ENCODE results near the gene KCNJ16. TPM values are rescaled to one million over a fixed set of nuclear protein-coding genes. Genes with fewer than 3 reads are reported as not detected.

KCNJ16 gene
- total RNA-seq, 1 experiment from 2014 or later, result not detected

DNA sequence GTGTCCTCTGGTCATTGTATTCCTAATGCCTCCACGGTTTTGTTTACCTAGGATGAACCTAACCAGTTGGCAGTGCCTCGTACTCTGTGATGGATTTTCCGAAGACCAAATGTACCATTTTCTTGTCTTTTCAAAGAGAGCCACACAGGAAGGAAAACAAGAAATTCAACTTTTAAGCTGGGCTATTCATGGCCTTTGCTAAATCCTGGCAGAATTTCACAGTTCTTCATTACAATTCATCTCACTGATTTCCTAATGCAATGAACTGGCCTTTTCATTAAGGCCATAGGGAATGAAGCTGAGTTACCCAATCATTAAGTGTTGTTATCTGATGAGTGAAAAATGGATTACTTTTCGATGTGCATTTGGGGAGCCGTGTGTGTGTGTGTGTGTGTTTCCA, 7.9 kb upstream of the KCNJ16 start:
- DNase-seq (ENCODE audit: low read depth), result no peak

DNA sequence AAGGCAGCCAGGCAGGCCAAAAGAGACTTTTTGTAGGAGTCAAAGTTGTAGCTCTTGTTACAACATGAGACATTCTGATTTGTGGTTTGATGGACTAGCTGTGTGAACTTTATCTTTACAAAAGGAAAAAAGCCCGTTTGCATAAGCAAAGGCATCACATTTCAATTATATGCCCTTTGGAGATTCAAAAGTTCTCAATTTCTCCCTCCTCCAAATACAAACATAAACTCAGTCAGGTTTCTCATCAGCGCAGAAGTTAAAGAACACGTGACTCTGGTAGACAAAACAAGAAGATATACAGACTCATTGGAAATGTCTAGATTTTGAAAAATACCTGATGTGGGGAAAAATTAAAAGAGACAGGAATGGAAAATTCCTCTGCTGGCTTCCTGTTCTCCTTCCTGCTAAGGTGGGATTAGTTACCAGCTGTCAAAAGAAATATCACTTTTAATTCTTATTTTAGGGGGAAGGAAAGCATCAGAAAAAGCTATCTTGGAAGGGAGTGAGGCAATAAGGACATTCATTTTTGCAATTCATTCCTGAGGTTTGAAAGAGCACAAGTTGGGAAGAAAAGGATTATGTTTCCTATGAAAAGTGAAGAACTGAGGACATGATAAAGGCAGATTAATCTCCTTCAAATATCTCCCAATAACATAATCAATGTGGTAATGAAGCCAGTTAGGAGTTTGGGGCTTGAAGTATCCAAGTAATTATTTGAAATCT, 4.6 kb upstream of the KCNJ16 start:
- no peak for DNase-seq (ENCODE audit: low read depth)

DNA sequence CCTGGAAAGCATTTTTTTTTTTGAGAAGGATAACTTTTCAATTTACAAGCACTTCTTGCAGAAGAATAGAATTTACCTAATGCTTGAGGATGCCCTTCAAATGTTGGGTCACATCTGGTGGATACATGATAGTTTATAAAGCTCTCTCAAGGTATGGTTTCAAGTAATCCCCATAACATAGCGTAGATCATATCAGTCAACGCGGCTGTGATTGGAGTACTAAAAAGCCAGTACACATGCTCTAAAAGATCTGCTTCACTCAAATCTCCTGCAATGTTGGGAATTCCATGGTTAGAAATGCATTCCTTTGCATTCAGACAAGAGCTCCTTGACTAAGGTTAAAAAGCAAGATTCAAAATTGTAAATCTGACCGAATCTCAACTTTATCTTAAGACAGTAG, 3.9 kb upstream of the KCNJ16 start:
- no peak for DNase-seq (ENCODE audit: low read depth)

DNA sequence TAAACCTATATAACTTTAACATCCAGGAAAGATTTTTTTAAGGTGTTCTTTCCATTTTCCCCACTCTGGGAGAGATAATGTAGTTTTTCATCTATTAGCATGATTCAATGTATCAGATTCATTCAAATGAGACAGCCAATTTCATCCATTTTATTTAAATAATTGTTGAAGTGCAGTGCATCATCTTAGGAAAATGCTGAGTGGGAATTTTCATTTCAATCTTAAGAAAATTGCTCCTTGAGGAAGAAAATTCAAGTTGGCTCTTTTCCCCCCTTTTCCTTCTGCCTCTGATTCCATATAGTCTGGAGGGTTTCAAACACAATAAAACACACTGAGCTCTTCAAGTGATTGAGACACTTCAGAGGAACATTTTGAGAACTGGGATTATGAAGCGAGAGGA, 3.4 kb upstream of the KCNJ16 start:
- no peak for DNase-seq (ENCODE audit: low read depth)

DNA sequence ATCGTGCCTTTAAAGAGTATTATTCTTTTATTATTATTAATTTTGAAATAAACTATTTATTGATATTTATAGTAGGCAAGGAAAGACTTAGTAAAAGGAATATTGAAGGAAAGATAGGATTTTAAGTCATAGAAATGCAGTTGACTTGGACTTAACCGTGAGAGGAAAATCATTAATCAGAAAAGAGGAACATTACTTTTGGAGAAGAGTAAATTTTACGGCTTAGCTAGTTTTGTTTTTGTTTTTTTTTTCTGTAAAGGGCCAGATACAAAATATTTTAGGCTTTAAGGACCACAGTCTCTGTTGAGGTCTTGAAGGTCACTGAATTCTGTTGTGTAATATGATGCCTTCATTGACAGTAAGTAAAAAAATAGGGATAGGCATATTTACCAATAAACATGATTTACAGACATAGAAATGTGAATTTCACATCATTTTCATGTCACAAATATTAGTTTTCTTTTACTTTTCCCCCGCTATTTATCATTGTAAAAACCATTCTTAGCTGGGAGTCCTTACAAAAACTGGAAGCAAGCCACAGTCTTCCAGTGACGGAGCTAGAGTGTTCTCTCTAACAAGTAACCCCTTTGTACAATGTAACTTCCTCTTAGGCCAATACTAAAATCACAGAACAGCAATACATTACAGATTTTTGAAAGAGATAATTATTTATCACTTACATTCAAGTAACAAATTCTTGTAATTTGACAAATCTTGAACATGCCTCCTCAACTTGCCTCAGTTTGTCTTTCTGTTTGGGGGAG, 2.3 kb upstream of the KCNJ16 start:
- no peak for DNase-seq (ENCODE audit: low read depth)

DNA sequence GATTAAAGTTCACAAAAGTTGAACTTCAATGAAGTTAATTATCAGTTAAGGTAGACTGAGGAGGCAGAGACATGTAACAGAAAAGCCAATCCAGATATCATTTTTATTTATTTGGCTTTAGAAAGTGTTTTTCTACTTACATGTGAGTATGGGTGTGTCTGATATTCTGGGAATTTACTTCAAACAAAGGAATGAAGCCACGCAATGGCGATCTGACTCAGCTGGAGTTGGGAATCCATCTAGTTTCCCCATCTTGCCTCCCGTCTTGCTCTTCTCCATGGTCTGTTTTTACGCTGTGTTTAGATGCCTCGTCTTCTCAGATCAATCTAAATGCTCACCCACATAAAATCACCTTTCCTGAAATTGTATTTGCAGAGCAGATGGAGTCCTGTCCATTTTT, 1.7 kb upstream of the KCNJ16 start:
- no peak for DNase-seq (ENCODE audit: low read depth)

DNA sequence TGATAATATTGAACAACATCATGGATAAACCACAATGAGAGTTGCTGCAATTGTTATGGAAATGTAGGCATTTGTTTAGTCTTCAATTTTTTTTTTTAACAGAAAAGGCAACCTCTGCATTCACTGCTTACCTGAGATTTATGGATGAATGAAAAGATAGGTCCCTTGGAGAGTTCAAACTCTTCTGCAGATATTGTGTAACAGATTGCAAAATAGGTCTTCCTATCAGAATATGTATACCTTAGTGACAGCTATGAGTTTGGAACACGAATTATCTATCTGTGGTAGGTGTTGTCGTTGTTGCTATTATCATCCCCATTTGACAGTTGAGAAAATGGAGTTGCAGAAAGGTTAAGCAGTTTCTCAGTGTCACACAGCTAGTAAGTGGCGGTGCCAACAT, 1.2 kb upstream of the KCNJ16 start:
- no peak for DNase-seq (ENCODE audit: low read depth)

DNA sequence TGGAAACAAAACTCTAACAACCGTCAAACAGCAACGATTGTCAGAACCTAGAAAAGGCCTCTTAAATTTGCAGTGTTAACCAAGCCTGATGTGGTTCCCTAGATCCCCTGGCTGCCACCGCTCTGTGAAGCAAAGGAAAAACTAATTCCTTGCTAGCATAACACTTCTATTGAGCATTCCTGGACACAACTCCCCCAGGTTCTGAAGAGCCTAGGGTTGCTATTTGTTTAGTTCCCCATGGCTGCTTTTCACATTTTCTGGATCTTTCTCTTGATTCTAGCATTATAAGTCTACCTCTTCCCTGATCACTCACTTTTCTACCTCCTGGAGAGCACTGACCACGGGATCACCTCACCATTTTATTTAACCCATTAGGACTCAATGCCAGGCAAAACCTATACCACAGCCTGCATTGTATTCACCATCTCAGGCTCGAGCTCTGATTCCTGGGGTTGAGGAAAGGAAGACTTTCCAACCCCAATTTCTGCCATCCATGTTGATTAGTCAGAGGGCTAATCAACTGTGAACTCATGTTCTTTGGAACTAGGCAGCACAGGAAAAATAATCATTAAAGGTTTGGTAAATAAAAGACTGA, 692 bp upstream of the KCNJ16 start:
- no peak for DNase-seq (ENCODE audit: low read depth)

DNA sequence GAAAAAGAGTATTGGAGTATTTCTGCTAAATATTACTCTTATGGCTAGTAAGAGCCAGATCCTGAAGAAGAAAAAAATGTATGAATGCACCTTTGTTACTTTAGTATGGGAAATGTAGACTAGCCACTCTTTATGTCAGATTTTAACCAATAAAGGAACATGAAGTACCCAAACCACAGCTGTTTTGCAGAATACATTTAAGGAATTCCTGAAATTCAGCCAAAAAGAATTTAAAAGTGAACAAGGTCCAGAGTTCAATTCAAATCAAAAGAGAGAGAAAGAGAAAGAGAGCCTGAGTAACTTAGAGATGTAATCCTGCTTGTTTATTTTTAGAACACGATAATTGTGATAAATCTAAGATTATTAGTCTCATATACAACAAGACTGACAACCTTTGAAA, 1.2 kb downstream of the KCNJ16 start:
- DNase-seq (ENCODE audit: low read depth), result no peak

DNA sequence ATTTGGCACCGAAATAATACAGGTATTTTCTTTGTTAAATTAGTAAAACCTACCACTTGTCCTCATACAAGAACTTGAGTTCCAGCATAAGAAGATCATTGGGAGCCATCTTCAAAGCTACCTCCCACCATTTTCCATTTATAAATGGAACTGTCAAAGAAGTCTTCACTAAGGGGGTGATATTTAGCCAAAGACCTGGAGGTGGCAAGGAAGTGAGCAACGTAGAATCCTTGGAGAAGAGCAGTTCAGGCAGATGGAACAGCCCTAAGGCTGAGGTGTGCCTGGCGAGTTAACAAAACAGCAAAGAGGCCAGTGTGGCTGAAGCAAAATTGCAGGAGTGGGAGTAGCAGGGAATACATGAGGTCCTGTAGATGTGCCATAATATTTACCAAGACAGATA, 1.8 kb downstream of the KCNJ16 start:
- DNase-seq (ENCODE audit: low read depth), result no peak

DNA sequence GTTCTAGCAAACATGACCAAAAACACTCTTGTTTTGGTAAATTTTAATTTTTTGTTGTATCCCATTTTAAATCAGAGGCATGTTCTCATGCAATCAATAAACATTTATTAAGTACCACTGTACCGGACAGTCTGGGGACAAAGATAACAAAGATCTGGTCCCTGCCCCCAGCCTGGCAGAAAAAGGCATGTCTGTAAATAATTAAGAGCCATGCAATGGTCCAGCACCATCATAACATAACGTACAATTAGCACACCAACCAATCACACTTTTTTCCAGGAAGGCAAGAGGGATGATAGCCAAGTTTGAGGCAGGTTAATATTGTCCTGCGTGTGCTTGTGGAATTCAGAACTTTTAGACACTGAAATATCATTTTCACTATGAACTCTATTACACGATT, 3.5 kb downstream of the KCNJ16 start:
- no peak for DNase-seq (ENCODE audit: low read depth)

DNA sequence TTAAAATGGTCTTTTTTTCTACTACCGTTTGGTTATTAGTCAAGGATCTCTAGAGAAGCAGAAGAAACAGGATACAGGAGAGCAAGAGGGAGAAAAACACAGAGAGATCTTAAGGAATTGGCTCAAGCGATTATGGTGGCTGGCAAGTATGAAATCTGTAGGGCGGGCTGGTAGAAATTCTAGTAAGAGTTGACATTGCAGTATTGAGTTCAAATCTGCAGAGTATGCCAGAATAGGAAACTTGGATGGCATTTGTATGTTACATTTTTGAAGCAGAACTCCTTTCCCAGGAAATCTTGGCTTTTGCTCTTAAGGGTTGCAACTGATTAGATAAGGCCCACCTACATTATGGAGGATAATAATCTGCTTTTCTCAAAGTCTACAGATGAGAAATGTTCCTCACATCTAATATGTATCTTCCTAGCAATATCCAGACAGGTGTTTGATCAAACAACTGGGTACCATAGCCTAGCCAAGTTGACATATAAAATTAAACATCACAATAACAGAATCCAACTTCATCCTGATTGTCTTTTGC, 4.0 kb downstream of the KCNJ16 start:
- DNase-seq (ENCODE audit: low read depth), result no peak

DNA sequence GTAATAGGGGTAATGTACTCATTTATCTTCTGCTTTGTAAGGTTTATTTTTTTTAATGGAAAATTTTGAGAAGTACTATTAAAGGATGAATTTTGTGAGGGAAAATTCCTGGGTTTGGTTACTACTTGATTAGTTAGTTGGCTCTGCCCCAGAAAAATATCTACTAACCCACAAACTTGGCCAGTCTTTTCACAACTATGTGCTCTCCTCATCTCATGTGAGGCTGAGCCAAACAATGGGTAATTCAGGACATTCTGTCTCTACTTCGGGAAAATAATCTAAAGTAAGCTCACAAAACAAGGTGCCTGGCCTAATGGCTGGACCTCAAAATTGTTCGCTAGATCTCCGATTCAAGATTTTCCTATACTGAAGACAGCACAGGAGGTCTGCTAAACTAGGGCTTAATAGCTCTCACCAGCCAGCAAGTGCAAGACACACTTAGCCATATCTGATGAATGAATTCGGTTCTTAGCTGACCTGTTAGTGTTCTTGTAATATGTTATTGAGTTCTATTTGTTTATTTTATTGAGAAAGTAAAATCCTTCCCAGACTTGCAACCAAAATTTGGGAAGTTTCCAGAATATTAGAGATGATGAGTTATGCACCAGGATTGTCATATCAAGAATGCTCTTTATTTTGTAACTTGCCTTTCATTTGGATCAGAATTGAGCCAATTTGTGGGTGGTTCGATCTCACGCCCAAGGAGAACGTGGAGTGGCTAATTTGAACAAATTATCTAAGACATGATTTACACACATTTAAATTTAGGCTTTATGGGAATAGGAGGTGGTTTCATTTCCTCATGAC, 5.7 kb downstream of the KCNJ16 start:
- DNase-seq (ENCODE audit: low read depth), result no peak

DNA sequence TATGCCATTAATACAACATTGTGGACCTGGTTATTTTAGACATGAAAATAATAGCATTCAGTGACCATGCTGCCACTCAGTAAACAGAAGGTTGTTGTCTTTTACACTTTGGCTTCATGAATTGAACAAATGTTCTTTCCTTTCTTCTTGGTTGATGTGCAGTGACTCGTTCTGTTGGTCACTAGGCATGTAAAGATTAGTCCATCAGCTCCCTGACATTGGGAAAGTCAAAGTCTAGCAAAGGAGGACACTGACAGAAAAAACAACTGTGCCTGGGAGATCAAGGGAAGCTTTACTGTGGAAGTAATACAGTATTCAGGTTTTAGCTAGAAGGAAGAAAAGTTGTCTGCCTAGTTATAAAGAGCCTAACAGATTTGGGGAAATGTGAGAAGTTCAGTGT, 6.9 kb downstream of the KCNJ16 start:
- no peak for DNase-seq (ENCODE audit: low read depth)

DNA sequence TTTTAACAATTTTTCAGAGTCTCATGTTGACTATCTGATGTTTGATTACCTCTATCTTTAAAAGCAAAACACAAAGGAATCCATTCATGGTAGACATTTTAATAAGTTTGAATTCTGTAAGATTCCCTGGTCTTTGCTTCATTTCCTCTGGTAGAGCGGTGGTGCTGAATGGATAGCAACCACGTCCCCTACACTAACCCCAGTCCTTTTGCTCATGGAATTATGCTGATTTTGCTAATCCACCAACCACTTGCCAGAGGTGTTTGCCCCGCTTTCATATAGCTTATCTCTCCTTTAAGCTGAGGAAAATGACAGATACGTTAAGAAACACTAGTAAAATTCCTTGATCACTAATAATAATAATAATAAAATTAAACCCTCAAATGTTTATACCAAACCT, 9.5 kb downstream of the KCNJ16 start:
- DNase-seq (ENCODE audit: low read depth), result peak; percentile 5

DNA sequence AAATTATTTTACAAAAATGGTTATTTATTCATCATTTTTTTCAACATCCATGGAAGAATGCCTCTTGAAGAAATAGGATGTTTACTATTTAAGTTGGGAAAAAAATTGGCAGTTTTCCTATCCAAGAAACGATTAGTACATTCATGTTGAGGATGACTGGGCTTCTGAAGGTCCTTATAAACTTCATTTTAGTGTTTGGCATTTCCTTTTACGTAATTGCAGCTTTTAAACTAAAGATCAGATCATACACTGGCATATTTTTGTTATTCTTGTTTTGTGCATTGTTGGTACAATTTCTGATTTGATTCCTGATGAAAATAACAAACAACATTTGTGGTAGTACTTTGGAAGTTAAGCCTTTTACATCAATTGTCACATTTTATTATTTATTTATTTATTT, 11.5 kb downstream of the KCNJ16 start:
- no peak for DNase-seq (ENCODE audit: low read depth)

DNA sequence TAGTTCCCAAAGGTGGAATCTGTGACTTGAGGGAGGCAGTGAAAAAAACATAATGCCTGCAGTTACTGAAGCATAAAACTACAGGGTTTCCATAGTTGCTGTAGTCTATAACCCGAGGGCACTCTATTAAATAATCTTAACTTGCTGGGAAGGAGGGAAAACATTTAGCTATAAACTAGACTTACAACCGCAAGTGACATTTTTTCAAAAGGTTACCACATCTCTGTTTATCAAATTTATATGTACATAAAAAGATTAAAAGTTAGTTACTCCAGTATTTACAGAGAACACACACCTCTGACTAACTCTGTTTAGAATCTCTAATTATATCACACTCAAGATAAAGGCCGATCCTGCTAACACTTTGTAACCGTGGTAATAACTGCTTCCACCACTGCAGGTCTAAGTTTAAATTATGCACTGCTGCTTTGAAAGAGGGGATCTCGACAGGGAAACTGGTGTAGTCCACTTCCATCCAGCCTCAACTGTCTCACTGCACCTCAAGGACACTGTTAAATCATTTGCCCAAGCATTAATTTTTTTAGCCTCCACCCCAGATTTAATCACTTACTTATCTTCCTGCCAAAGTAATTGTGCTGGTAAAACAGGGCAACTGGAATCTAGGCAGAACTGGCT, 14.6 kb downstream of the KCNJ16 start:
- DNase-seq (ENCODE audit: low read depth), result no peak

DNA sequence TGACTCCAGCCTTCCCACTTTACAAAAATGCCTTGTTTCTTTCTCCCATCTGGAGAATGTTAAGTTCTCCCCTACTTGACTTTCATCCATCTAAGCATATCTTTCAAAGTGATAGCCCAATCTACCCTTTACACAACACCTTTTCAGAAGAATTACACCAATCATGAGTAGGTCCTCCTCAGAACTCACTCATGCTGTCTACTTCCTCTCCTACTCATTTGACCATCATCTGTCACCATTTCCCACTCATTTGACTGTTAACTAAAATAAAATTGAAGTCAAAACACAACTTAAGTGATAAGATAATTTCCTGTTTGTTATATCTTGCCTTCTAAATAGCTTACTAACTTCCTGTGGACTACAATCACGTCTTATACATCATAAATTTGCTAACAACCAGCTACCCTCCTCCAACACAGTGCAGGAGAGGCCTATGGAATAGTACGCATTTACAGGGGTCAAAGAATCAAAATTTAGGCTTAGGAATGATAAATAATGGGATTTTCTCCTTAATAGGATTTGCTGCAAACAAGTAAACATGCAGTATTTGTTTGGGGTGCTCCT, 16.1 kb downstream of the KCNJ16 start:
- DNase-seq (ENCODE audit: low read depth), result no peak

DNA sequence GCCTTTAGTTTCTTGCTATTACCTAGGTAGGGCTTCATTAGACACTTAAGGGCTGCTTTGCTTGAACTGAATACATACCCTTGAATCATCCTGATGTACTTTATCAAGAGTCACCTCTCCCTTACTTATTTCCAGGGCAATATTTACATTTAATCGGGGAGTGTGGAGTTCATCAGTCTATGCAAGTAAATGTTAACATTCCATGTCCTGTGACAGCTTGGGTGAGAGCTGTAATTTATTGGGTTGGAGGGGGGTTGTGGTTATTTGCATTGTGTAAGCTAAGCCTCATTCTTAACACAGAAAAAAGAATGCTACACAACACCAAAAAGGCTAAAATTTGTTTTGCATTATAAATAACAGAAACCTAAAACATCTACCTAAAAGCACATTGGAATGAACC, 16.7 kb downstream of the KCNJ16 start:
- DNase-seq (ENCODE audit: low read depth), result no peak

DNA sequence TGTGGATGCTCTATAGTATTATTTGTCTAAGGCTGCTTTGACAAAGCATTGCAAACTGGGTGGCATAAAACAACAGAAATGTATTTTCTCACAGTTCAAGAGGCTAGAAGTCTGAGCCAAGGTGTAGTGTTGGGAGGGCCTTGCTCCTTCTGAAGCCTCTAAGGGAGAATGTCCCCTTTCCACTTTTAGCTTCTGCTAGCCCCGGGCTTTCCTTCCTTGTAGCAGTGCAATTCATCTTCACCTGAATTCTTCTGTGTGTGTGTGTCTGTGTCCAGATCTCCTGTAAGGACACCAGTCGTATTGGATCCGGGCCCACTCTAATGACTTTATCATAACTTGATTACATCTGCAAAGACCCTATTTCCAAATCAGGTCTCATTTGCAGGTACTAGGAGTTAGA, 18.1 kb downstream of the KCNJ16 start:
- DNase-seq (ENCODE audit: low read depth), result no peak

DNA sequence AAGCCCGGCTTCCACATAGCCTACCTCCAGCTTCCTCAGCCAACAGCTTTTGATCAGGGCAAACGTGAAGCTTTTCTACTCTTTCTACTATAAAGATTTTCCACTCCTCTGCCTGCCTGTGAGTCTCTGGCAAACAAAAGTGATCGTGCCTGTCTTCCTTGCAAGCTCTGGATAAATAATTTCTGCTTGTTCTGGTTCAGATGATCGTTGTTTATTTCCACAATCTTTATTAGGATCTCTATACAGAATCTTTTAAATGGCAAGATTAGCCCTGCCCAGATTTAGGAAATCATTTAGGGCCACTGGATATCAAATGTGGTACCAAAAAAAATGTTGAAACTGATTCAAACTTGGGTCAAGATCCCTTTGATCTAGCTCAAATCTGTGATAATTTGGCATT, 20.4 kb downstream of the KCNJ16 start:
- no peak for DNase-seq (ENCODE audit: low read depth)

Data from HT1080 (cell line).